NCI-H1105 treated with DMSO at 0.1 percent for 48 hours (cell line): ENCODE measurements around the gene TMEM242.

Experiments used
- DNase-seq: peaks from one replicate; lab custom pipeline; 2025; lab: John Stamatoyannopoulos, UW

TMEM242 gene

DNA sequence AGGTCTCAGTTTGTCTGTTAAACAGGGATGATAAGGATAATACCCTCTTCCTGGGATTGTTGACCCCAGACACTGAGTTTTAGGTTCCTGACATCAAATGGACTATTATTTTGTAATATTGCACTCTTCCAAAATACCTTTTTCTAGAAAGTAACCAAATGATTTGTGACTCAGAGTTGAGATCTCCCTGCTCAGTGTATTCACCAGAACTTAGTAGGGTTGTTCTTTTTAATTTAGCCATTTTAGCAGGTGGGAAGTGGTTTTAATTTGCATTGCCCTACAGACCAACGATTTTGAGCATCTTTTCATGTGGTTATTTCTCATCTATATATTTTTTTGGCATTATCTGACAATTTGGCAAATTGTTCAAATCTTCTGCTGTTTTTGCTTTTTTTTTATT is 75.1 kb downstream of the TMEM242 start:
- DNase-seq = no peak

DNA sequence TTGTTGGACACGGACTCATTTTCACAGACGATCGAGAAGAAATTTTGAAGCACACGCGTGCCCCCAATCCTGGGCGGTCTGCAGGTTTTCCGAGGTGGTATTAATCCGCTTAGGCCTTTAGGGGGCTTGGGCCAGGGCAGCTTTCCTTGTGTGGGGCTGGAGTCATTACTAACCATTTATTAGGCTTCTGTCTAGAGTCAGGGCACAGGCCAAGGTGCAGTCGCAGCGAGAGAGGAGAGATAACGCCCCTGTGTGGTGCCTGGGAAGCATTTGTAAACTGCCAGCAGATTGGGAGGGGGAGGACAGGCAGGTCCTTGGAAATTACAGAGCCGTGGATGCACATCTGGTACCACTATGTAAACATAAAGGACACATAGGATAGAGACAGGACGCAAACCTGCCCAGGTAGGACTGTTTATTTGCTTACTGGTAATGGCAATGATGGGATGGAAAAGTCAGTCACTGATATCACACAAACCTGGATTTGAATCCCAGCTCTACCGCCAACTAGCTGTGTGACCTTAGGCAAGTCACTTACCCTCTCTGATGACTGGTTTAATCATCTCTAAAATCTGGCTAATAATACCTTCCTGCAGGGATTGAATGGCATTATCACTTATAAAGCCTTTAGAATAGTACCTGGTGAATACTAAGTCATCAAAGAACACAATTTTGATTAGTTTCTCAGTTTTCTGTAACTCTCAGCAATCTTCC is 76.4 kb downstream of the TMEM242 start:
- DNase-seq = no peak

DNA sequence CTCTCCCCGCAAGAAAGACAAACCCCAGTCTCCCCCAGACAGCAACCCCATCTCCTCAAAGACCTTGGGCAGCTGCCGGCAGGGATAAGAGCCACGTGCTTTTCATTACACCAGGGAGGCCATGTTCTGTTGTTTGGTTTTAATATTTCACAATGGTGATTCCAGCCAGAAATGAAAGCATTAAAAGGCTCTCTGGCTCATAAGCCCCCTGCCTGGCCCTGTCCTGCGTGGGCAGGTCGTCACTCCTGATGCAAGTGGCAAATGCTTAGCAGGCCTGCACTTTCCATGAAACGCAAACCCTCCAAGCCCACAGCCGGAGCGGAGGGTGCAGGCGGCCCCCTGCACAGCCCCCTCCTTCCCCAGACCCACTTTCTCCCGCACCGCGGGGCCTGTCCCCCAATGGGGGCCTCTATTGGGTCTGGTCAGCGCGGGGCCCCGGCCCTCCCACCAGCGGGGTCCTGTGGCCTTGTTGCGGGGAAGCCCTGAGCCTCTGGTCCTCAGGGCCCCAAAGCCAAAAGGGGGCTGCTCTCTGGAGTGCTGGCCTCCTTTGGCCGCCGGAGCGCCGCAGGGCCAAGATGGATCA is 77.2 kb downstream of the TMEM242 start:
- no peak for DNase-seq

DNA sequence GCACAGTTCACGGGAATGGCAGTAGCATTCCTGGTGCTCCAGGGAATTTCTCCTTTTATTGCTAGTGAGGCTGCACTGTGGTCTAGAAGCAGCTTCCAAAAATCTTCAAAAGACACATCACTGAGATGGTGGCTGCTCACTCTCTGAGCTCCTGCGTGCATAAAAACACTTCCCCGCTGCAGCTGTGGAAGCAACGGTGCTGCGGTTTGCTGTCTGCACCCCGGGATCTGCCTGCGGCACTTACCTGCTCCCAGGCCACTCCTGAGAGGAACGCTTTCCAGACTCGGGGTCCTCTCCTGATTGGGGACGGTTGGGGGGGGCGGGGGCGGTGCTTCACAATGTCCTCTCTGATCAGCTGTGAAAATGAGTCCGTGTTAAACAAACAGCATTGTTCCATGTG is 77.9 kb downstream of the TMEM242 start:
- DNase-seq = no peak

DNA sequence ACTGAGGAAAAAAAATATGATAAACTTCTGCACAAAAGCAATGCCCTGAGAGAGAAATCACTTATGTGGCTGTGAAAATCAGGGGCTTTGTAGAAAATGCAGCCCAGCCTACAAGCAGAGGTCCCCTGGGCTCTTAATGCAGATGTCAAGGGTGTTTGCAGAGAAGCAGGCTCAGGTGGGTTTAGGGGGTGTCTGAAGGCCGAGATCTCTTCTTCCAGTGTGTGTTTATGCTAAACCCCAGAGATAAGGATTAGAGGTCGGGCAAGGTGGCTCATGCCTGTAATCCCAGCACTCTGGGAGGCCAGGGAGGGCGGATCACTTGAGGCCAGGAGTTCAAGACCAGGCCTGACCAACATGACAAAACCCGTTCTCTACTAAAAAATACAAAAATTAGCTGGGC is 78.5 kb downstream of the TMEM242 start:
- DNase-seq = no peak

DNA sequence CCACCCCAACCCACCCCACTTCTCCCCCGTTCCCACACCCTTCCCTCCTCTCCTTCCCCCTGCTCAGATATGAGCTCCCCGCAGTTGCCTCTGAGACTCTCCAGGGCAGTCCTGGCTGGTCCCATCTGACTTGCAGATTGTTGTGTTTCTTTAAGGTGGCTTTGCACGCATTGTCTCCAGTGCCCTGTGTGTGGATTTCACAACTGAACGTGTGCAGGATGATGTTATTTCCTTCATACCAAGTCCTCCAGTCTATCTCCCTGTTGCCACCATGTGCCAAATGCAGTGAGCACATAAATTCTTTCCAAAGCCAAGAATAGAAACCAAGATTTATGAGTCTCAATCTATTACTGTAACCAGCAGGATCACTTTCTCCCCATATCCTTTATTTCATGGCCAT is 79.1 kb downstream of the TMEM242 start:
- no peak for DNase-seq

DNA sequence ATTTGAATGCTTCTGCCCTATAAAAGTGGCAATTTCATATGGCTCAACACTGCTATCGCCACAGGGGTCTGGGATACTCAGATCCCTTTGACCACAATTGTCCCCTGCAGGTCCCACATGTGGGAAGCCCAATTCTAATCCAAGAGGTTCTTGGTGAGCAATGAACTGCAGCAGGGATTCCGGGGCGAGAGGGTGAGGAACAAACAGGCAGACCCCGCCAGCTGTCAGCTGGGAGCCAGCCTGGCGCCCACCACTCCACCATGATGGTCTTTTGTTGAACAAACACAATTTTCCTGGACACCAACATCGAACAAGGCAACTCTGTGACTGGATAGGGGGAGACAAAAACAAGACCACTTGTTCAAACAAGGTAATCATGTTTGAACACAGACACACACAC is 80.5 kb downstream of the TMEM242 start:
- DNase-seq = no peak

DNA sequence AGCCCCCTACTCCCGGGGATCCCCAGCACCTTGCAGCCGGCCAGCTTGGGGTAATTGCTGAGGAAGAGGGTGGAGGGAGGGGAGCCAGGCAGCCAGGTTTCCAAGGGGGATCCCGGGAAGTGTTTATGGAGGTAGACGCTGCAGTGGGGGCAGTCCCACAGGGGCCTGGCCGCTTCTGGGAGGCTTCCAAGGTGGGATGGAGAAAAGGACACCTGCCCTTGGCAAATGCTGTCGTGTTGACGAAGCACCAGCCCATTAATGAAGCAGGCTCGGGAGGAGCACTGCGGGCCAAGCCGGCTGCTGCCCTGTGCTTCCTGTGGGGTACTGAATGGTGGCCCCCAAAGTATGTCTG is 82.4 kb downstream of the TMEM242 start:
- DNase-seq = no peak

DNA sequence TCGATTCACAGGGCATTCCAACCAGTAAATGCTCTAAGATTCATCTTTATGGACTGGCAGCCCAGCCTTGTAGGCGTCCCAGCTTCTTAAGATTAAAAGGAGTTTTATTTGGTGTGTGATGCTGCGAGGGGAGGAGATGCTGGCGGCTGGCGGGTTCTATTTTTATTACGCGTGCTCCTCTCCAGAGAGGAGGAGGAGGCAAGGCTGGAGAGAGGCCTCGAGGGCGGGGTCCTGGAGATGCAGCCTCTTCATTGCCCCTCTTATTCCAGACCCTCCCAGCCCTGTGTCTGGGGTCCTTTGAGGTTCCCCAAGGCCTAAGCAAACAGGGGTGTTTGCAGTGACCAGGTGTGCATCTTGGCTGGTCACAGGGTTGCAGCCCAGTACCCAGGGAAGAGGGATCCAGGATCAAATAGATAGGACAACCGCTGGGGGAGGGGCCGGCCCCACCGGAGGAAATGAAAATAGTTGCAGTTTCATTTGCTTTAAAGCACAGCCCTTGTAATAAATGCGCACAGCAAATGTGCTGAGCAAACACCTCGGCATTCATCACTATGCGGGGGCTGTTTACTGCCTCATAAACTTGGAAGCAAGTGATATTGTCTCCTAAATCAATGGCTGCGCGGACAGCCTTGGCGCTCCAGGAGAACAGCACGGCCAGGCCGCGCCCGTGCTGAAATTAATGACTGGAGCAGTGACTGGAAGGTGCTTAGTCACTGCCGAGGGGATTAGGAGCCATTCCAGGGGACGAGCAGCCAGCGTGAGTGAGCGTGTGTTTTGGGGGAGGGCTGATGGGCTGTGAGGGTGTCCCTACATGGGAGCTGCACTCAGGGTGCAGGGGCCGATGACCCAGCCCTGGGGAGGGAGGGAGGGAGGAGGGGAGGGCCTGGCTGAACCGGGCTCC is 83.0 kb downstream of the TMEM242 start:
- DNase-seq = peak; percentile 22

DNA sequence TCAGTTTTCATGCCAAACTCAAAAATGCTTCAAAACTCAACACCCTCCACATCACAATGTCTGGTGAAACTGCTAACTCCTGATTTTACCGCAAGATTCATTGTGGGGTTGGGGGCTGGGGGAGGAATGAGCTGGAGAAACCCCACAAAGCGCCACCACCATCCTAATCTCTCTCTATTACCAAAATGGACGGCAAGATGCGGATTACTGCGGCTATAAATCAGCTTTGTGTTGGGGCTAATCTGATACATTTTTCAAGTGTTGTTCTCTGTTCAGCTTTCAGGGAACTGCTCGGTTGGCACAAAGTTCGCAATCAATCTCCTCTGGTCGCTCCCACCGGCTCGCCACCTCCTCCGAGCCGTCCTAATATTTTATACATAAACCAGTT is 83.7 kb downstream of the TMEM242 start:
- no peak for DNase-seq
